OCI-M1 (cell line): ENCODE data around the gene AGBL5.
"Not testable (repeated sequence)": the region's sequence is repeated elsewhere in the genome, so short reads cannot be mapped to it uniquely, and the experiment has no call there.

Experiments
- DNase-seq: peaks from one replicate; lab custom pipeline; 2025; lab: John Stamatoyannopoulos, UW

Gene AGBL5

DNA sequence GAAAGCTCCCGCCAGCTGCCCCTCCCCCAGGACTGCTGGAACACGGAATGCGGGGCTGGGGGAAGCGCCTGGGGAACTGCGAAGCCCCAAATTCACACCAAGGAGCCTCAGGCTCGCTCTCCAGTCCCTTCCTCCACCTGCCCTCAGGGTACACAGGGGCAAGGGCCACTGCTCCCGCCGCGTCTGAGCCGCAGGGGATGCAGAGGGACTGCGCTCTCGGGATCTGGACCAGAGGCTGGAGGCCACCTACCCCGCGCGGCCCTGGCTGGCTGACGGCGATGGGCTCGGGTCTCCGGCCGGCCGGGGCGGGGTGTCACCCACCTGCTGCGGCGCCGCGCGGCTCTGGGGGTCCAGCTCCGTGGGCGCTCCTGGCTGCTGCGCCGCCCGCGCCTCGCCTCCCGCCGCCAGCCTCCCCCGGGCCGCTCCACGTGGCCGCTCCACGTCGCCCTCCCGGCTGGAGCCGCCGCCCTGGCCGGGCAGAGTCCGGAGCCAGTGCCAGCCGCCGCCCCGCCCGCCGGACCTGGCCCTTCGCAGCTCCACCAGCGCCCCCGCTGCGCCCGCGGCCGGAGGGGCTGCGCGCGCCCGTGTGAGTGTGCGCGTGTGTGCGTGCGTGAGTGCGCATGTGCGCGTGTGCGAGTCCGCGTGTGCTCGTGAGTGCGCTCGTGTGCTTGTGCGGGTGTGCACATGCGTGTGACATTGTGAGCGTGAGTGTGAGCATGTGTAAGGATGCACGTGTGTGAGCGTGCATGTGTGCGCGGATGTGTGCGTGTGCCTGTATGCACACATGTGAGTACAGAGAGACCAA, 67.3 kb downstream of the AGBL5 start, which contains the start of gene CGREF1:
TSS of gene CGREF1 (minus strand) at position 604 of the 805 bp plus-strand sequence. CDS start 14,762 bp downstream, outside the sequence.
- no peak for DNase-seq

DNA sequence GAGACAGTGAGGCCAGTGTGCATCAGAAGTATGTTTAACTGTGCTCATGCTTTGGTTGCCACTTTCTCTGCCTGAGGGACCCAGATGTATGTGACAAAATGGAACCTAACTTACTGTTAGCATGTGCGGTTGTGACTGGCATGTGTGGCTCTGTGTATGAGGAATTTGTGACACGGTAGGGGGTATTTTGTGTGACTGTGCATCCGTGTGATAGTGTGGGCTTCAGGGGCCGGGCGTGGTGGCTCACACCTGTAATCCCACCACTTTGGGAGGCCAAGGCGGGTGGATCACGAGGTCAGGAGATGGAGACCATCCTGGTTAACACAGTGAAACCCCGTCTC, 67.8 kb downstream of the AGBL5 start:
- DNase-seq = not testable (repeated sequence)
